GM12878 (cell line): ENCODE measurements around the gene SFT2D1. TPM values are rescaled to one million over a fixed set of nuclear protein-coding genes. Genes with fewer than 3 reads are reported as not detected.
A peak's percentile ranks its signal among the peaks of the same experiment; 100 is the strongest.

Experiments used
- ATAC-seq: fragments of 200-7000 bp; cut with Tn5 transposase; 3 replicates; pipeline ENCODE4 v1.9.1; 2020; ENCODE audit warnings: mild to moderate bottlenecking, moderate library complexity
- BruUV-seq: library from RNA; stranded (reverse); fragments of 400-500 nt; replicated peaks from 2 replicates; lab custom pipeline; 2021; lab: Mats Ljungman, UMichigan
- CTCF ChIA-PET: fragments of 300-600 bp; sonication (Branson Sonifier 250); formaldehyde crosslinking; extraction: SDS; loops from one replicate; lab custom pipeline; 2021; ENCODE audit warnings: inconsistent platforms; lab: Yijun Ruan, JAX
- POLR2A ChIA-PET: fragments of 350-600 bp; formaldehyde crosslinking; extraction: SDS; loops from one replicate; lab custom pipeline; 2021; ENCODE audit warnings: inconsistent platforms; lab: Charles Lee
- RAD21 ChIA-PET: fragments of 300-600 bp; sonication (Branson Sonifier 250); formaldehyde crosslinking; loops from one replicate; lab custom pipeline; 2023; ENCODE audit warnings: antibody characterized with exemption; ENCODE audit not compliant: unreplicated experiment; lab: Charles Lee
- SMC1A ChIA-PET: fragments of 300-600 bp; sonication (Branson Sonifier 250); formaldehyde crosslinking; loops from one replicate; lab custom pipeline; 2023; ENCODE audit not compliant: unreplicated experiment, uncharacterized antibody; lab: Charles Lee
- DNase-seq: peaks from one replicate; pipeline ENCODE4 v3.0.0-alpha.2; 2011; ENCODE audit warnings: low read depth, low spot score
- FAIRE-seq: peaks from 3 replicates; lab custom pipeline; 2011; peaks lifted over from hg19 to GRCh38; lab: Jason Lieb, UNC
- H2AFZ ChIP-seq: 2 replicates; pipeline ENCODE4 v1.6.0; 2011; ENCODE audit warnings: low read depth, low read length, control low read depth; ENCODE audit not compliant: control insufficient read depth
- H3K27ac ChIP-seq: 2 replicates; pipeline ENCODE4 v1.5.1; 2011; ENCODE audit warnings: control low read depth; ENCODE audit not compliant: control insufficient read depth, insufficient read depth
- H3K27me3 ChIP-seq, 2 experiments: replicated peaks in 1 of 2; 2 replicates each; pipeline versions ENCODE4 v1.6.0 to v1.6.1; 2011; ENCODE audit warnings: low read length in 1 of 2; ENCODE audit not compliant: control insufficient read depth in 2 of 2, insufficient read depth in 2 of 2
- H3K36me3 ChIP-seq, 2 experiments: 2 replicates each; pipeline ENCODE4 v1.5.1; 2011; ENCODE audit warnings: low read length in 1 of 2; ENCODE audit not compliant: control insufficient read depth in 2 of 2, insufficient read depth in 2 of 2
- H3K4me1 ChIP-seq: 2 replicates; pipeline ENCODE4 v1.6.1; 2011; ENCODE audit warnings: mild to moderate bottlenecking, low read length, moderate library complexity, mixed read lengths; ENCODE audit not compliant: control insufficient read depth, insufficient read depth
- H3K4me2 ChIP-seq: 2 replicates; pipeline ENCODE4 v1.6.0; 2011; ENCODE audit warnings: control low read depth; ENCODE audit not compliant: control insufficient read depth, insufficient read depth
- H3K4me3 ChIP-seq: fragments of 200-600 bp; sonication (generic); 2 replicates; pipeline ENCODE4 v1.5.1; 2016
- H3K79me2 ChIP-seq: 2 replicates; pipeline ENCODE4 v1.6.0; 2011; ENCODE audit warnings: low read length; ENCODE audit not compliant: control insufficient read depth, insufficient read depth
- H3K9ac ChIP-seq: 2 replicates; pipeline ENCODE4 v1.8.0; 2011; ENCODE audit warnings: low read length, control low read depth, mixed read lengths; ENCODE audit not compliant: control insufficient read depth, insufficient read depth
- H3K9me3 ChIP-seq: replicated peaks from 3 replicates; pipeline ENCODE4 v1.5.1; 2011; ENCODE audit warnings: mild to moderate bottlenecking, low read length; ENCODE audit not compliant: control insufficient read depth, insufficient read depth
- H4K20me1 ChIP-seq: 2 replicates; pipeline ENCODE4 v1.6.0; 2011; ENCODE audit not compliant: control insufficient read depth, insufficient read depth
- CHD1 ChIP-seq: IDR thresholded peaks from 2 replicates; pipeline ENCODE4 v1.6.1; 2012; ENCODE audit warnings: low read depth, low read length, improper control_type of control experiment
- JUND ChIP-seq: IDR thresholded peaks from 2 replicates; pipeline ENCODE4 v1.6.1; 2012; ENCODE audit warnings: low read depth, mild to moderate bottlenecking, low read length, improper control_type of control experiment, moderate library complexity
- MYC ChIP-seq: IDR thresholded peaks from 2 replicates; pipeline ENCODE4 v1.6.1; 2011; ENCODE audit warnings: mild to moderate bottlenecking, low read length, moderate library complexity, inconsistent platforms; ENCODE audit not compliant: insufficient read depth, insufficient replicate concordance, insufficient read length, severe bottlenecking
- RUNX3 ChIP-seq: IDR thresholded peaks from 2 replicates; pipeline ENCODE4 v1.6.1; 2012; ENCODE audit warnings: low read length, inconsistent platforms
- WGBS: methylation state at CpG from one replicate; pipeline ENCODE4 v1.1.6; 2016; ENCODE audit warnings: low lambda C conversion rate; ENCODE audit not compliant: insufficient replicate concordance, insufficient coverage; ENCODE audit errors: missing lambda C conversion rate; 5-methylcytosine and 5-hydroxymethylcytosine counted together
- in situ Hi-C: fragments of 300-500 bp; cut with MboI; formaldehyde crosslinking; loops from 9 replicates; pipeline ENCODE4 v1.14.3; 2018; ENCODE audit warnings: mixed read lengths
- intact Hi-C: fragments of 100-400 bp; cut with micrococcal nuclease; formaldehyde crosslinking; loops from one replicate; pipeline ENCODE4 v1.14.2; 2022; ENCODE audit not compliant: unreplicated experiment
- polyA plus RNA-seq, 11 experiments: library from polyadenylated mRNA; depleted of rRNA in 4 of 11; unstranded in 6 of 11; stranded (reverse) in 5 of 11; fragments of >200 nt; fragmentation: Nextera tagmentation in 4 of 11; fragmentation: Illumina TruSeq in 1 of 11; extraction: Ambion mirVana in 4 of 11; extraction: Trizol in 1 of 11; gene quantifications; 1 replicate in 1 of 11; 2 replicates in 10 of 11; pipeline versions ENCODE4 v1.2.1 to v1.2.3, GENCODE V29; 2011 to 2016; ENCODE audit warnings: inconsistent platforms in 2 of 11, missing spikeins in 2 of 11, low read depth in 1 of 11
- total RNA-seq, 4 experiments: library from RNA; depleted of rRNA in 3 of 4; stranded (reverse); fragments of >200 nt in 3 of 4; fragmentation: Illumina TruSeq in 1 of 4; extraction: Trizol in 1 of 4; gene quantifications; 2 replicates each; pipeline versions ENCODE4 v1.2.1 to v1.2.3, GENCODE V29; 2013 to 2021

The SFT2D1 gene
- total and polyA plus RNA-seq, 10 of the 15 experiments (the other 5 are each of a cell fraction or from before 2014, with no cell fraction given), result 69.5 to 281 (median 124) TPM

- Histone ChIP-seq H3K4me2 (no peak overlapping the region), H3K27ac (no peak overlapping the region), H3K4me1 (peaks cover 38% of the 10 kb centered on the region), H3K4me3 (no peak overlapping the region), H2AFZ (peak overlapping the region; percentile 37), H3K79me2 (no peaks in the 10 kb centered on the region), H3K9me3 (no peaks in the 10 kb centered on the region; the same call in 2 of the 3 replicates), H4K20me1 (no peaks in the 10 kb centered on the region), H3K36me3 (no peaks in the 10 kb centered on the region), H3K27me3 (no peaks in the 10 kb centered on the region), H3K9ac (no peak overlapping the region)
- ChIA-PET CTCF (interaction anchor here (3.4 to 3.9 kb wide), 2 partner anchors 31 to 121 kb away, joined by 33 to 58 read pairs; partner anchors contain the start of gene PRR18), POLR2A (interaction anchor here (0.6 to 1.1 kb wide), 3 partner anchors 23 to 1463 kb away, joined by 3 read pairs; no protein-coding TSS in a partner anchor), SMC1A (interaction anchor here (1.4 to 3.8 kb wide), 3 partner anchors 26 to 121 kb away, joined by 3 to 29 read pairs (median 24); partner anchors contain the start of gene PRR18), RAD21 (interaction anchor here (1.2 to 3.3 kb wide), 3 partner anchors 29 to 48 kb away, joined by 4 to 21 read pairs (median 5); partner anchors contain the start of gene PRR18)
- WGBS, result 67% methylated on average over 1 of the region's 1 CpG
- DNase-seq (no peak), FAIRE-seq (no peak), ATAC-seq (no peak)
- BruUV-seq, result no TSS peak
- in situ Hi-C loops (loop anchor here (5.0 kb wide), 2 partner anchors 33 to 108 kb away; no protein-coding TSS in a partner anchor), intact Hi-C loops (loop anchor here (2.0 to 10.0 kb wide), 3 partner anchors 53 to 395 kb away; partner anchors contain the start of gene SFT2D1)
- no peak for TF ChIP-seq CHD1
- no peak for TF ChIP-seq RUNX3
- no peak for TF ChIP-seq JUND
- no peak for TF ChIP-seq MYC
These were observed 63.0 kb downstream of the SFT2D1 start for GRCh38 chr6:166279393-166279679.
